Epithelial cell of esophagus (primary cell): ENCODE data around the gene ZNF470.

Experiments
- DNase-seq: peaks from one replicate; pipeline ENCODE4 v3.0.0; 2010; ENCODE audit warnings: low read depth
- H3K4me3 ChIP-seq: 2 replicates; pipeline ENCODE4 v1.5.1; 2011; ENCODE audit warnings: mild to moderate bottlenecking, low read length, control low read depth
- TF ChIP-seq, protein P1 (sequence below): IDR thresholded peaks from 2 replicates; pipeline ENCODE4 v1.5.1; 2011; ENCODE audit warnings: low read depth, mild to moderate bottlenecking, low read length, control low read depth, inconsistent platforms; ENCODE audit not compliant: insufficient read depth; ENCODE audit errors: missing control alignments

Gene ZNF470

GRCh38 chr19:56608274-56608964 lies 41.2 kb downstream of the ZNF470 start:
- DNase-seq = no peak
- TF ChIP-seq, protein P1, sequence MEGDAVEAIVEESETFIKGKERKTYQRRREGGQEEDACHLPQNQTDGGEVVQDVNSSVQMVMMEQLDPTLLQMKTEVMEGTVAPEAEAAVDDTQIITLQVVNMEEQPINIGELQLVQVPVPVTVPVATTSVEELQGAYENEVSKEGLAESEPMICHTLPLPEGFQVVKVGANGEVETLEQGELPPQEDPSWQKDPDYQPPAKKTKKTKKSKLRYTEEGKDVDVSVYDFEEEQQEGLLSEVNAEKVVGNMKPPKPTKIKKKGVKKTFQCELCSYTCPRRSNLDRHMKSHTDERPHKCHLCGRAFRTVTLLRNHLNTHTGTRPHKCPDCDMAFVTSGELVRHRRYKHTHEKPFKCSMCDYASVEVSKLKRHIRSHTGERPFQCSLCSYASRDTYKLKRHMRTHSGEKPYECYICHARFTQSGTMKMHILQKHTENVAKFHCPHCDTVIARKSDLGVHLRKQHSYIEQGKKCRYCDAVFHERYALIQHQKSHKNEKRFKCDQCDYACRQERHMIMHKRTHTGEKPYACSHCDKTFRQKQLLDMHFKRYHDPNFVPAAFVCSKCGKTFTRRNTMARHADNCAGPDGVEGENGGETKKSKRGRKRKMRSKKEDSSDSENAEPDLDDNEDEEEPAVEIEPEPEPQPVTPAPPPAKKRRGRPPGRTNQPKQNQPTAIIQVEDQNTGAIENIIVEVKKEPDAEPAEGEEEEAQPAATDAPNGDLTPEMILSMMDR = no peak
- no peak overlapping the region for H3K4me3 ChIP-seq

- H3K4me3 ChIP-seq = no peak overlapping the region
- DNase-seq = no peak
- TF ChIP-seq, protein P1 = no peak
Observed at GRCh38 chr19:56611288-56611687, 44.0 kb downstream of the ZNF470 start.

- no peak overlapping the region for H3K4me3 ChIP-seq
- DNase-seq = no peak
- TF ChIP-seq, protein P1 = no peak
Observed at GRCh38 chr19:56612737-56613136, 45.5 kb downstream of the ZNF470 start.

- no peak overlapping the region for H3K4me3 ChIP-seq
- DNase-seq = no peak
- TF ChIP-seq, protein P1 = no peak
Observed at GRCh38 chr19:56613639-56614038, 46.4 kb downstream of the ZNF470 start.

DNA sequence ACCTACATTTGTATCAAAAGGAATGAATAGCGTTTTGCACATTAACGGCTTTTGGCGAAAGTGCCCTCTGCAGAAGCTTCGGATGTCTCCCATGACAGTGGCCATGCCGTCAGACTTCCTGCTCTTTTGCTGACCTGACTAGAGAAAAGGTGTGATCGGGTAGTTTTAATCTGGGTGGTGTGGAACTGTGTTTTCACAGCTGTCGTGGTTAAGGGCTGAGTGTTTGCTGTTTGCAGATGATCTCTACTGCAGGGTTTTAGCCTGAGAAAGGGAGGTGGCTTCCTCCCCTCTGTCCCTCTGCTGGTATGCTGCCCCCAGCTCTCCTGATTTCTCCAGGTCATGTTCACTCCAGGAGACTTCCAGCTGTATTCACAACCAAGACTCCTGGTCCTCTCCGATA lies 50.3 kb downstream of the ZNF470 start:
- TF ChIP-seq, protein P1 = no peak
- no peak for DNase-seq
- H3K4me3 ChIP-seq = no peak overlapping the region

GRCh38 chr19:56619121-56619520 lies 51.9 kb downstream of the ZNF470 start:
- DNase-seq = no peak
- TF ChIP-seq, protein P1 = no peak
- no peak overlapping the region for H3K4me3 ChIP-seq

GRCh38 chr19:56622374-56622773 lies 55.1 kb downstream of the ZNF470 start:
- no peak for DNase-seq
- H3K4me3 ChIP-seq = no peak overlapping the region
- TF ChIP-seq, protein P1 = no peak
